Measurements from ENCODE around the gene MISP3. TPM values are rescaled to one million over a fixed set of nuclear protein-coding genes. Genes with fewer than 3 reads are reported as not detected.

The MISP3 gene
- polyA plus RNA-seq, 1 donor (not counting 4 experiments of a cell fraction or from before 2014, with no cell fraction given): 0.79 TPM

- peaks cover 0 to 4% of the 10 kb centered on the region in 2 experiments for H3K36me3 ChIP-seq (ENCODE audit: control insufficient read depth in 2 of 2, extremely low read depth in 1 of 2, insufficient read depth in 2 of 2, low read length in 2 of 2)
- H3K4me3 ChIP-seq (ENCODE audit: control insufficient read depth in 2 of 3, extremely low read depth in 1 of 3, insufficient read depth in 2 of 3, low read depth in 1 of 3, low read length in 3 of 3): peak overlapping the region; percentile 78 to 86 (median 80)
- H4K20me1 ChIP-seq (ENCODE audit: control insufficient read depth, extremely low read depth, insufficient read depth, low read length): no peaks in the 10 kb centered on the region
- H3K9me3 ChIP-seq (ENCODE audit: control insufficient read depth, low read depth, low read length): no peaks in the 10 kb centered on the region
- DNase-seq (ENCODE audit: low read depth, low spot score) (no peak), FAIRE-seq (no peak)
- peak overlapping the region; percentile 89 for H3K4me2 ChIP-seq (ENCODE audit: control insufficient read depth, extremely low read depth, insufficient read depth, low read depth, low read length)
- no peaks in the 10 kb centered on the region for H3K27me3 ChIP-seq (ENCODE audit: control insufficient read depth, extremely low read depth, insufficient read depth, low read length)
- H3K27ac ChIP-seq (ENCODE audit: control insufficient read depth, insufficient read depth, low read length): peak overlapping the region; percentile 31
- no peaks in the 10 kb centered on the region for H3K9me1 ChIP-seq (ENCODE audit: control insufficient read depth, extremely low read depth, insufficient read depth, low read length)
- peaks cover 14% of the 10 kb centered on the region for H3K4me1 ChIP-seq (ENCODE audit: control insufficient read depth, extremely low read depth, insufficient read depth, low read length)
- peak overlapping the region; percentile 71 for H3K9ac ChIP-seq (ENCODE audit: control insufficient read depth, extremely low read depth, insufficient read depth, low read length)
- dilution Hi-C loops (cut with MboI; ENCODE audit: extremely low pct_ligation_motif_present, low sequenced_read_pairs): no loop called here
- H3K79me2 ChIP-seq (ENCODE audit: control insufficient read depth, insufficient read depth, low read length): peaks cover 9% of the 10 kb centered on the region
- H2AFZ ChIP-seq (ENCODE audit: control insufficient read depth, low read length): peak overlapping the region; percentile 15
- TF ChIP-seq CTCF (optimal IDR thresholded peaks at IDR 0.05 in 1 of 3, IDR thresholded peaks at IDR 0.05 in 1 of 3, conservative IDR thresholded peaks at IDR 0.05 in 1 of 3; ENCODE audit: extremely low read depth in 1 of 3, insufficient read depth in 2 of 3, low read length in 3 of 3) (no peak), EZH2 (IDR thresholded peaks at IDR 0.05; ENCODE audit: low read length) (no peak)
Observed at GRCh38 chr19:14116918-14117578, 44.5 kb downstream of the MISP3 start.

GRCh38 chr19:14117668-14118164, 45.1 kb downstream of the MISP3 start, which contains the start of gene PRKACA:
Gene PRKACA, minus strand, starts transcription at chr19:14117762. Its CDS starts 215 bp downstream, at chr19:14117547.
- H2AFZ ChIP-seq (ENCODE audit: control insufficient read depth, low read length): peak within 1 kb of the TSS; percentile 82
- dilution Hi-C loops (cut with MboI; ENCODE audit: extremely low pct_ligation_motif_present, low sequenced_read_pairs): no loop called here
- H3K9ac ChIP-seq (ENCODE audit: control insufficient read depth, extremely low read depth, insufficient read depth, low read length): peak within 1 kb of the TSS; percentile 73
- no peaks in the 10 kb centered on the region for H3K9me1 ChIP-seq (ENCODE audit: control insufficient read depth, extremely low read depth, insufficient read depth, low read length)
- H3K27me3 ChIP-seq (ENCODE audit: control insufficient read depth, extremely low read depth, insufficient read depth, low read length): no peaks in the 10 kb centered on the region
- TF ChIP-seq EZH2 (IDR thresholded peaks at IDR 0.05; ENCODE audit: low read length) (no peak), CTCF (optimal IDR thresholded peaks at IDR 0.05 in 1 of 3, IDR thresholded peaks at IDR 0.05 in 1 of 3, conservative IDR thresholded peaks at IDR 0.05 in 1 of 3; ENCODE audit: extremely low read depth in 1 of 3, insufficient read depth in 2 of 3, low read length in 3 of 3) (no peak)
- peaks cover 9% of the 10 kb centered on the region for H3K79me2 ChIP-seq (ENCODE audit: control insufficient read depth, insufficient read depth, low read length)
- peak within 1 kb of the TSS; percentile 63 for H3K27ac ChIP-seq (ENCODE audit: control insufficient read depth, insufficient read depth, low read length)
- H4K20me1 ChIP-seq (ENCODE audit: control insufficient read depth, extremely low read depth, insufficient read depth, low read length): no peaks in the 10 kb centered on the region
- peaks cover 0 to 4% of the 10 kb centered on the region in 2 experiments for H3K36me3 ChIP-seq (ENCODE audit: control insufficient read depth in 2 of 2, extremely low read depth in 1 of 2, insufficient read depth in 2 of 2, low read length in 2 of 2)
- H3K4me1 ChIP-seq (ENCODE audit: control insufficient read depth, extremely low read depth, insufficient read depth, low read length): peaks cover 14% of the 10 kb centered on the region
- FAIRE-seq (no peak), DNase-seq (ENCODE audit: low read depth, low spot score) (peak; percentile 83)
- peak within 1 kb of the TSS; percentile 91 for H3K4me2 ChIP-seq (ENCODE audit: control insufficient read depth, extremely low read depth, insufficient read depth, low read depth, low read length)
- H3K4me3 ChIP-seq (ENCODE audit: control insufficient read depth in 2 of 3, extremely low read depth in 1 of 3, insufficient read depth in 2 of 3, low read depth in 1 of 3, low read length in 3 of 3): peak within 1 kb of the TSS; percentile 78 to 86 (median 80)
- H3K9me3 ChIP-seq (ENCODE audit: control insufficient read depth, low read depth, low read length): no peaks in the 10 kb centered on the region
